ENCODE measurements around the gene NHSL2.
"Not testable (repeated sequence)": the region's sequence is repeated elsewhere in the genome, so short reads cannot be mapped to it uniquely, and the experiment has no call there.

NHSL2 gene

DNA sequence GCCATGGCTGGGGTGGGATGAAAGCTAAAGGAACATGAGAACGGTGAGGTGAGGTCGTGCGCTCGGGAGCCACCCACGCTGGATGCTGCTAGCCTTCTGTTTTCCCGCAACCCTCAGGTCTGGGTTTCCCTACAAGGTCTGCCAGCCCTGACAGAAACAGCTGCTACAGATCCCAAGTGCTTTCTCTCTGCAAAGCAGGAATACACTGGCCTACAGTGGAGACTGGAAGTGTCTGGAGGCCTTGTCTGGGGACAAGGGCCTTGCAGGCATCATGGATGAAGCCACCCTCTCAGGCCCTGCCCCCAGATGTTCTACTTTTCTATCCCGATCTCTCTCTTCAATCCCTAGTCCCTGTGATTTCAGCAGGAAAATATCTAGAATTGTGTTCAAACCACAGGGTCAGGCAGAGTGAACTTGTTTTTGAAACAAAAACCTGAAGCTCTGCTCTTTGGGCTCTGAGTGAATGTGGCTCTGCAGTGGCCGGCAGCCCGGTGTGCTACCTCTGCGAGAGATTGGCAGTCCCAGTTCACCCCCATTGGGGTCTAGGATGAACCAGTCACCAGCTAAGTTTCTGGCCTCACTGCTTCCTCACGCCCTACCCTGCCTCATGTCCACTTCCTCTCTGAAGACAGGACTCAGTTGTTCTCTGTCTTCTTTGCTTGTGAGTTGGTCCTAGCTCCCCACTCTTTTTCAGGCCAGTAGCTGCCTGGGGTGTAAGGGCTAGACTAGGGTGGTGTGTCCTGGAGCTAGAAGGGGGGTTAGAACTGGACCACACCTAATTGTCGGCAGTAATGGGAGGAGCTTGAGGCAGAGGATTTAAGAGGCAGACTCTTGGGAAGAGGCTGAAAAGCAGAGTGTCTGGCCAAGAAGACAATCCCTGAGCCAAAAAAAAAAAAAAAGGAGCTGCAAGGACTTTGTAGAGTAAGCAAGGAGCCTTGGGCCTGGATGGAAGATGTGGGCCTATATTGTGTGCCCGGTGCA, 131.5 kb downstream of the NHSL2 start:
- no peak for DNase-seq (ENCODE audit: low read depth in 2 of 2)

DNA sequence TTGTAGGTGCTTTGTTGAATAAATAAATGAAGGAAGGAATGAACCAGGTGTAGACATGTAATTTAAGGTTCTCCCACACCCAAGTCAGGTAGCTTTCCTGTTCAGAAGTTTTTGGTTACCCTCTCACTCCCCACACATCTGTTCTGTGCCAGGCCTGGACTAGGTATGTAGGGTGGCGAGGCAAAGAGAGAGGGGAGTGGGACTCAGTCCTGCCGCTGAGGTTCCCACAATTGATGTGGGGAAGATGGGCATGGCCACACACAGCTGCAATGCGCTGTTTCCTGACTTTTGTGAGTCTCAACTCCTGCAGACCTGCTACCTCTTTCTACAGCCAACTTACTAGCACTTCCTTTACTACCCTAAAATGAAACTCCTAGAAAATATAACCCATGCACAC, 132.2 kb downstream of the NHSL2 start:
- DNase-seq (ENCODE audit: low read depth in 2 of 2): no peak

DNA sequence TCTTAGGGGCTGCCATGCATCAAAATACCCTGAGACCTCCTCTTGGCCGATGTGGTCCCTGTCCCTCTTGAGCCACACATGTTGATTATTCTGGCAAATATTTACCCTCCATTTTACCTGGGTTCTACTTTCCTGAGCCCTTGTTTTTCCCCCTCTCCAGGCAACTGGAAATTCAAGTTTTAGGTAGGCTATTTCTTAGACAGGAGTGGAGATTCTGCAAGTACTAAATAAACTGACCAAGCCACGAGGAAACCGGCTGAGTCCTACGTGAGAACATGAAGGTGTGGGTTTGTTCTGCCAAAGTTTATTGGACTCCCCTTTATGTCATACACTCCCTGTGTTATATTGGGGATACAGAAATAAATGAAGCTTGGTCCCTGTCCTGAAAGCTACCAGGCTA, 133.0 kb downstream of the NHSL2 start:
- no peak for DNase-seq (ENCODE audit: low read depth in 2 of 2)

DNA sequence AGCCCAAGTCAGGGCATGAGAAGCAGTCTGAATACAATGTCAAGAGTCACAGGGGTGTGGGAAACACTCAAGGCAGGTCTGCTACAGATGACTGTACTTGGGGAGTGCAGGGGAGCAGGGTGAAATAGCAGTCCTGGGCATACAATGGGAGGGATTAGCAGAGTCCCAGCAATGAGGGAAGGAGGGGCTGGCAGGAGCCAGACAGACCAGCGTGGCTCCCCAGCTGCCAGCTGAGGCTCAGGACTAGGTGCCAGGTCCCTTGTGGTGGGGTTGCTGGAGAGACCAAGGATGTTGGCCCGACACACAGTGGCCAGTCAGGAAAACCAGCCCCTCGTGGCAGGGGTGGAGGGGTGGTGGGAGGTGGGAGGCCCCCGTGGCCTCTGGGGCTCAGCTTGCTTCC, 134.5 kb downstream of the NHSL2 start:
- DNase-seq (ENCODE audit: low read depth in 2 of 2): no peak

DNA sequence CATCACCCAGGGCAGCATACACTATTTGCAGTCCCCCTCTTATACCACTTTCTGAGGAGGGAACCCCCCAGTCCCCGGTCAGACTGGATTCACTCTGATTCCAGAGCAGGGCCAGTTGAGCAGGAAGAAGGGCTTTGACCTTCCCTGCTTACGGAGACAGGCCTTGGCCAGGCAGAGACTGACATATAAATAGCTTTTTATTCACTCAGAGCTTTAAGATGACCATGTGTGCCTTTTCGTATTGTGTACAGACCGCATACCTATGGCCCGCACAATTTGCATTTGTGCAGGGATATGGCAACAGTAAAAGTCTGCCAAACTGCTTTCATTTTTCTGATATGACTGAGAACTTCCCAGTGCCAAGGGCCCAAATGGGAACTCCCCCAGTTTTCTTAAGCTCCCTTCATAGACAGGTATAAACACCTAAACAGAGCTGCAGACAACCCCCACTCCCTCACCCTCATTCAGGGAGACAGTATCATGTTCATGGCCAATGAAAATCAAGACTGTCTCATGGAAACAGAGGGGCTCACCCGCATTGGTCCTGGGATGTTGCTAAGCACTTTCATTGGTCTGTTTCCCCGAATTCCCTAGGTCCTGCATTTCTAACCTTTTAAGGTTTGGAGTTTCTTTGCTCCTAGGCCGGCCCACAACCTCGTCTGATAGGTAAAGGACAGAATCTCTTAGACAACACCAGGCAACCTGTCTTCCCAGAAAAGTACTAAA, 135.1 kb downstream of the NHSL2 start:
- DNase-seq (ENCODE audit: low read depth in 2 of 2): no peak

DNA sequence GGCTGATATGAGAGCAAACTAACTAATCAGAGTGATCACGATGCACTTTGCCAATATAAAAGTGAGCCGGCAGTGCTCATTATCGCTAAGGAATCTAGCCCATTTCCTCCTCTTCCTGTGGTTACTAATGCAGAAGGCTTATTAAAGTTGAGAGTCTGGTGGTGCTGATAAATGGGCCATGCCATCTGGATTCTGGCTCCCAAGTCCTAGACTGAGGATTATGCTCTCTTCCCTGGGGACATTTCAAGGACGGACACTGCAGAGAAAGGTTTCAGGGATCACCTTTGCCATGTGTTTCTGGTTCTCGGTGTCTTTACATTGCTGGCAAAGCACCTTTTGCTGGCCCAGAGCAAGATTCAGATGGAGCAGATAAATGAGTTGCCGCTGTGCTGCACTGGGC, 135.8 kb downstream of the NHSL2 start:
- DNase-seq (ENCODE audit: low read depth in 2 of 2): no peak

DNA sequence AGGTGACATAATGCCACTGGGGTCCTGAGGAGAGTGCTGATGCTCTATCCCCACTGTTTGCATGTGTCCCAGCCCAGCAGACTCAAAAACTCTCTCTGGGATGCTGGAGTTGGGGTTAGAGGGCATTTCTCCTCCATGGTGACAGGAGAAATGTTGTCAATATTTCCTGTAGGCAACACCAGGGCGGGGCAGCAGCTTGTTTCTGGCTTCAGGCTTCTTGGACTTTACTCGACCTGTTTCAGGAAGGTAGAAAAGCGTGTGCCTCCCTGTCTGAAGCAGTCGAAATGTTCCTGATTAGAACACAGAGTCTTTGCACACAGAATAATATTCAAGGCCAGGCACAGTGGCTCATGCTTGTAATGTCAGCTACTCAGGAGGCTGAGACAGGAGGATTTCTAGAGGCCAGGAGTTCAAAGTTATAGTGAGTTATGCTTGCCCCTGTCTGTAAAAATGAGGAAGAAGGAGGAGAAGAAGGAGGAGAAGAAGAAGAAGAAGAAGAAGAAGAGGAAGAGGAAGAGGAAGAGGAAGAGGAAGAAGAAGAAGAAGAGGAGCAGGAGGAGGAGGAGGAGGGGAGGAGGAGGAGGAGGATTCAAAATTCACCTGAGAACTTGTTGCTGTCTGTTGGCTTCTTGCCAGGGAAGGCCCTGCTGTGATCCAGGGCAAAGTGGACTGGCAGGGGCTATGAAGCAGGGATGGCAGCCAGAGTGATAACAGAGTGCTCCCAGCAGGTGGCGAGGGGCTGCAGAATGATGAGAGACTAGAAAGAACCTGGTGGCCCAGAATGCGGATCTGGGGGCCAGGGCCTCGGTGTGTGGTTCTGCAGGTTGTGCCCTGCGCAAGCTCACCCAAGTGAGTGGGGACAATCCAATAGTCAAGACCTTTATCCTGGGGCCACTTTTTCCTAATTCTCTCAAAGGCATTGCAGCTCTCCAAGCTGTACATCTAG, 138.1 kb downstream of the NHSL2 start:
- DNase-seq (ENCODE audit: low read depth in 2 of 2): no peak

DNA sequence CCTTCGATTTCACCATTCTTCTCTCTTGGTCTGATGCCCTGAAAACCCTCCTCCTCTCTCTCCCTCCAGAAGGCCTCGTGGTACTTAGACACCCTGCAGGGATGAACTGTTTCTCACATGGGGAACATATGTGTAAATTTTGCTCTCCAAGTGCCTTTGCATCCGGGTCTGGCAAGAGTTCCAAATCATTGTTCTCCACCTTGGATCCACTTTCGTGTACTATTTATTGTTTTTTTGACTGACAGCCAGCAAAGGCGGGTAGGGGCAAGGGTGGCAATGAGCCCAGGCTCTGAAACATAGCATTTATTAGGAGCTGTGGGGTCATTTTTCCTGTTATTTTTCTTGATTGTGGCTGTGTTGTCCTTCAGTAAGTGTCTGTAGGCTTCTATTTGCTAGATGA, 139.4 kb downstream of the NHSL2 start:
- no peak for DNase-seq (ENCODE audit: low read depth in 2 of 2)

DNA sequence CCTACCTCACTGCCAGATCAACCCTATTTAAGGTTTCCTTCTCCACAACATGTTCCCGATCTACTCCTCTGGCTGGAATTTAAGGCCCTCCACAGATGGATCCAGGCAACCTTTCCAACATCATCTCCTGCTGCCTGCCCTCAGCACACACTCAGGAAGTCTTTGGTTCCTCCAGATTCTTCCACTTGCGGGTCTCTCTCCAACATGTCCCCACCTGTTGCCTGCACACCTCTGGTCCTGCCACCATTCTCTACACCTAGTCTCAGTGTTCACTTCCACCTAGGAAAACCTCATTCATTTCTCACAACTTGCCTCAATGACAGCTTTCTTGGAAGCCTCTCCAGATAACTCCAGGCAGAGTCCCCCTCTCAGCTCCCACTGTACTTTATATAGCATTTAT, 140.9 kb downstream of the NHSL2 start:
- no peak for DNase-seq (ENCODE audit: low read depth in 2 of 2)

DNA sequence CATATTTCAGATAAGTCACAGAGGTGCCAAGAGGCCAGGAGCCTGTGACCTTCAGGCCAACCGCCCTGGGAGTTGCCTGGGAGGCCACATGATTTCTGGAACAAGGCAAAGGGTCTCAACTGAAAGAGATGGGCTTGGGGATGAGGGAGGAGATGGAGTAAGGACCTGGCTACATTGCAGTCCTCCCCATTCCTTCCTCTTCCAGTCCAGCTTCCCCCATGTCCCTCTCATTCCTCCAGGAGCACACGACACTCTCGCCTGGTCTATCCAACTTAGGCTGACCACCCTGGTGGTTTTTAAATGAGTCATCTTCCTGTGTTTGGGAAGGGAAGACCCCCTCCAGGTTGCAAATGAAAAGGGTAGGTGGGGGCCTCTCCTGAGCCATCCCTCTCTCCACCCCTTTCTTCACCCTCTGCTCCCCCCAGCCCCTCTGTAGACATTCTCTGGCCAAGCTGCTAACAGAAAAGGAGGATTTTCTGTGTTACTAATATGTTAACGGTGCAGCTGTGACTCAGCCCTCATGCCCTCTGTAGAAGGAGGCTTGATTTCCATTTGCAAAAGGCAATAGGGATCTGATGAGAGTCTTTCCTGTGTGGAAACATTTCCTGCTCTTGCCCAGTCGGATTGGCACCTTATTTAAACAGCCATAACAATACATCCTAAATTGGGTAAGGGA, 141.9 kb downstream of the NHSL2 start:
- DNase-seq (ENCODE audit: low read depth in 2 of 2): no peak

DNA sequence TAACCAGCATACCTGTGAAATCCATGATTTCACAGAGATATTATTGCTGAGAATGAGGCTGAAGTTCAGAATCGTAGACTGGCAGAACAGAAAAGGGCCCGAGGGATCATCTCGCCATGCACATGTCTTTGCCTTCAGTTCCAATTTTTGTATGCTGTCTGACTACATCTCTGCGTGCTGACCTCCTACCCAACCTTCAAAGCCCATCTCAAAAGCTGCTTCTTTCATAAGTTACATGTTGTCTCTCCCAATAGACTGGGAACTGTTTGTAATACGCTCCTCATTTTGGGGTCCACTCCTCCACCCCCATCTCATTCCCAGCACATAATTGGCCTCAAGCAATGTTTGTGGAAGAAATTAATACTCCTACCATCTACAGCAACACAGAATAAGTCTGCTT, 142.9 kb downstream of the NHSL2 start:
- no peak for DNase-seq (ENCODE audit: low read depth in 2 of 2)

DNA sequence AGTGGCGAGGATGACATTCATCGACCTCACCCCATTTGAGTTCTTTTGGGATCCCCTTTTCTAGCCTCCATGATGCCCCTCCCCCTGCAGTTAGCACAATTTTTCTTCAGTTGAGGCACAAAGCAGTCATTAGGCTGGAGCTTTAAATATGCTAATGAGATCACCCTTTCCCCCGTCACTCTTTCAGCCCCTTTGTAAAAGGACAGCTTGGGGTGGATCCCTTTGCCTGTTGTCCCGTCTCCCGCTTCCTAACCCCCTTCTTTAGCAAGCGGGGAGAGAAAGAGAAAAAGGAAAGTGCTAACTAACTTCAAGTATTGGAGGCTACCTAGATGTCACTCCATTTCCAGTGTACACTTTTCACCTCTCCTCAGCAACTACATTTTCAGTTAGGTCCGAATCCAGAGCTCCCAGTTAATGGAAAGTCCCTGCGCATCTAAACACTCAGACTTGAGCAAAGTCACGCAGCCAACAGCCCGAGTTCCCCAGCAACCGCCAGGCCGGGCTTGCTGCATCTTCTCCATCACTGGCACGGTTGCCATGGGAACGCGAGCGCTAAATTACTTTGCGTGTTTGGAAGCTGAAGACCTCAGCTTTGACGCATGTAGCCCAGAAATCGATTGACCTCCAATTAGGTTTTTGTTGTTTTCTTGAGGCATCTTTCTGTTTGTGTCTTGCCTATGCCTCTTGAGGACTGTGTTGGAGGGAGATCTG, 144.3 kb downstream of the NHSL2 start:
- DNase-seq (ENCODE audit: low read depth in 2 of 2): no peak

DNA sequence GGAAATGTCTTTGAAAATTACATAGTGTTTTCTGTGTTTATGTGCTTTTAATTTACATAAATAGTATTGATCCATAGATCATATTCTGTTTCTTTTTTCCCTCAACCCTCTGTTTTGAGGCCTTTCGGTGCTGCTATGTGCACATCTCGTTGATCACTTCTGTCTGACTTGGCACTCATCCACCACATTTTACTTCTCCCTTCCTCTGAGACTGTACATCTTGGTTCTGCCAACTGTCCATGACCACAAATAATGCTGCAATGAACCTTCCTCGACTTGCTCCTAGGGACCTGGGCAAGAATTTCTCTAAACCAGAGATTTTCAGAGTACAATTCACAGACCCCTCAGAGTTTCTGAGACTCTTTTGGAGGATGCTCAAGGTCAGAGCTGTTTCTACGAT, 146.7 kb downstream of the NHSL2 start:
- DNase-seq (ENCODE audit: low read depth in 2 of 2): no peak

DNA sequence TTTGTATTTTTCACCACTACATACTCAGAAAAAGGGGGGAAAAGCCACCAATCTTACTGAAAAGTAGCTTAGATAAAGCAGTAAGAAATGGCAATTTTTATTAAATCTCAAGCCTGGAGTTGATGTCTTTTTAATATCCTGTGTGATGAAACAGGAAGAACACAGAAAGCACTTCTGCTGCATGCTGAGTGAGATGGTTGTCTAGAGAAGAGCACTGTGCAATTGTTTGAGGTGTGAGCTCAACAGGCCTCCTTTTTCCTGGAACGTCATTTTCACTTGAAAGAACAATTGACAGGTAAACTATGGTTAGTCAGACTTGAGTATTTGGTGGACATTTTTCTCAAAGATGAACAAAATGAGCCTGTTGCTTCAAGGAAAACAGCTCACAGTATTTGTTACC, 147.2 kb downstream of the NHSL2 start:
- no peak for DNase-seq (ENCODE audit: low read depth in 2 of 2)

DNA sequence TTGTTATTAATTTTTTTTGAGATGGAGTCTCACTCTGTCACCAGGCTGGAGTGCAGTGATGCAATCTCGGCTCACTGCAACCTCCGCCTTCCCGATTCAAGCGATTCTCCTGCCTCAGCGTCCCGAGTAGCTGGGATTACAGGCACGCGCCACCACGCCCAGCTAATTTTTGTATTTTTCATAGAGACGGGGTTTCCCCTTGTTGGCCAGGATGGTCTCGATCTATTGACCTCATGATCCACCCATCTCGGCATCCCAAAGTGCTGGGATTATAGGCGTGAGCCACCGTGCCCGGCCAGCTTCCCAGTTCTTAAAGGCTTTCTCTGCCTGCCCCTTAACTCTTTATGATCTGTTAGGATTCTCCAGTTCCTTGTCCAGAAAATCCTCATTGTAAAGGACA, 147.7 kb downstream of the NHSL2 start:
- DNase-seq (ENCODE audit: low read depth in 2 of 2): not testable (repeated sequence)

DNA sequence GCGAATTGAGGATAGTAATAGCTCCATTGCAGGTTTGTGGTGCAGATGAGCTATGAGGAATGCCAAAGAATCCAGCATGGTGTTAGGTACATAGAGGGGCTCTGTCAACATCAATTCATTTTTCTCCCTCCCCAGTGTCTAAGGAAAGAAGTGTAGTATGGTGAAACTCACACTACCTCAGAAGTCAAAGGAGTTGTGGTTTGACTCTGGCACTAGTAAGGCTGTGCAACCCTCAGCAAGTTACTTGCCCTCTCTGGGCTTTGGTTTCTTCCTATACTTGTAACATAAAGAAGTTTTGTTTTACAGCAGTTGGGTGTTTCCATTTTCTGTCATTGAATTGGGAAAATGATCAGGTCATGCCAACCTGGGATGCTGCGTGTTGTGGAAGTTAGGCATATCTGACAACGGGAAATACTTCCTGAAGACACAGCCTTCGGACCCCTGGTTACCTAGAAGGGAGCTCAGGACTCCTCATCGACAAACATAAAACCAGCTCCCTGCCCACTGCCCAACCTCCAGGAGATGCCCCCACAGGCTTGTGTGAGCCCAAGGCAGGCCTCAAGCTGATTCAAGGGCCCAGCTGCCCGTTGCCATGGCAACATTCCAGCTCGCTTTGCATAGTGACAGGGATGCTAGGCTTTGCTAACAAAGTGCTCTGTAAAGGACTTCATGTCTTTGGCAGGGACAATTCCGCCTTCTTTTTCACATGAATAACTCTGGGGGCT, 149.7 kb downstream of the NHSL2 start:
- no peak for DNase-seq (ENCODE audit: low read depth in 2 of 2)

DNA sequence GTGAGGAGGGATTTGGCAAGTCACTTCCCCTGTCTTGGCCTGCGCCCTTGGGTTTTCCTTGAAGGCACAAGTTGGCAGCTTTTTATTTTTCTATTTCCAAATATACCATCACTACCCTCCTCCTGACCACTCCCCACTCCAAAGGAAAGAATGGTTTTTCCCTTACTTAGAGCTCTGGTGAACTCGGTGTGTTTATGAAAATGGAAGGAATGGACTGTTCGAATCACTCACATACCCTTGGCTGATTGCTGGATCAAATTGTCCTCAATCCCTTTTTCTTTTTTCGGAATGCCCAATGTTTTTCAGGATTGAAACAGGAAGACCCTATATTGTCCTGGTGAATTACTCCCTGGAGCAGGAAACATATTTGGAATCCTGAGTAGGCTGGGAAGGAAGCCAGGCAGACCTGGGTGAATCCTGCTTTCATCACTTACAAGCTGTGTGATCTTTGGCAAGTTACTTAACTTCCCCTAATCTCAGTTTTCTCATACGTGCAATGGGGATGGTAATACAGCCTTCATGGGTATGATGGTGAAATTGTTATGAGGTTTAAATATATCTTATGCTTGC, 150.4 kb downstream of the NHSL2 start:
- DNase-seq (ENCODE audit: low read depth in 2 of 2): no peak

DNA sequence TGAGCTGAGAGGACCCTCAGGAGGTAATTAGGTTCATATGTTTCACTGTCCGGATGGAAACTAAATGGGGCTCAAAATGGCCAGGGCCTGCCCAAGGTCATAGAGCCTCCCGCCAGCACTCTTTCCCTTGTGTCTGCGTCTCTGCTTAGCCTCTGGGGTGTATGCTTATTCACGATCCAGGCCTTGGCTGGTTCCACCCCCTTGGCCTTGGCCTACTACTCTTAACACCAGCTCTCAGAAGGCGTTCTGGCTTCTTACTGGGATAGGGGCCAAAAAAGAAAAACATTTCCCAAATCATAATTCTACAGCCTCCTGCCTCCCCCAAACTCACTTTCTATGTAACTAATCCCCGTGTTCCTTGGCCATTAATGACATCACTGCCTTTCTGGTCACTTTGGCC, 152.3 kb downstream of the NHSL2 start:
- no peak for DNase-seq (ENCODE audit: low read depth in 2 of 2)

DNA sequence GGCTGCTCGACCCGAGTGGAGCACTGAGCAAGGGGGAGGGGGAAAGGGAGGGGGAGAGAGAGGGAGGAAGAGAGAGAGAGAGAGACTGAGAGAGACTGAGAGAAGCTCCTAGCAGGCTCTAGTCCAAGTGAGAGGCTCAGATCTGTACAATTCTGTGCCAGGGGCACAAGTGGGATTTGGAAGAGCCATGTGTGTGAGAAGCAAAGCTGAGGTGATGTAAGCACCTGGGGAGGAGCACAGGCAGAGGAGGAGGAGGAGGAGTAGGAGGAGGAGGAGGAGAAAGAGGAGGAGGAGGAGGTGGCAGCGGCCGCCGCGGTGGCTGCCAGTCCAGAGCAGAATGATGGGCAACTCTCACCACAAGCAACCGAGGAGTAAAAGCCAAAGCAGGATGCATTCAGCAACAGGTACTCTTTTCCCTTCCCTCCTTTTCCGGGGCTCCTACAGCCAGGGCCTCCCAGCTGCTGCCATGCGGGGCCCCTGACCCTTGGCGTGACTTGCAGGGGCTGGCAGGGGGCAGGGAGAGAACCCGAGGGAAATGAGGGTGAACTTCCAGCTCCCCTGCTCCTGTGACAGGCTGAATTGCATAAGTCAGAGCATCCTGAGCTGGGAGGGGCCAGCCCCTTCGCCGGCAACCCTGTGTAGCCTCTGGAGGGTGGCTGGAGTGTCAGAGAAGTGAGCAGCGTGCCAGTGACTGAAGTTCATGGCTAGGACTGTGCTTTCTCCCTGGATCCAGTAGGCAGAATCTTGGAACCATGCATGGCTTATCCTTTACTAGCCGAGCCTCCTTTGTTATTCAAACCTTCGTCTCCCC, 158.9 kb downstream of the NHSL2 start:
- DNase-seq (ENCODE audit: low read depth in 2 of 2): no peak

Data from stimulated activated CD8-positive, alpha-beta memory T cell treated with anti-CD3 and anti-CD28 coated beads, Interleukin-2, amount 100 ng/mL, for 1 hour (primary cell).